GM12872 (cell line): Measurements from ENCODE around the gene ADIPOQ.

ENCODE experiments used
- CTCF ChIP-seq: IDR thresholded peaks from 3 replicates; pipeline ENCODE4 v1.5.1; 2011; ENCODE audit warnings: low read depth, mild to moderate bottlenecking, low read length, moderate library complexity; ENCODE audit not compliant: insufficient read depth

ADIPOQ gene

GRCh38 chr3:186849374-186849975 lies 7.0 kb downstream of the ADIPOQ start:
- TF ChIP-seq CTCF, result peak; percentile 39; the same call in 1 of the 3 replicates

DNA sequence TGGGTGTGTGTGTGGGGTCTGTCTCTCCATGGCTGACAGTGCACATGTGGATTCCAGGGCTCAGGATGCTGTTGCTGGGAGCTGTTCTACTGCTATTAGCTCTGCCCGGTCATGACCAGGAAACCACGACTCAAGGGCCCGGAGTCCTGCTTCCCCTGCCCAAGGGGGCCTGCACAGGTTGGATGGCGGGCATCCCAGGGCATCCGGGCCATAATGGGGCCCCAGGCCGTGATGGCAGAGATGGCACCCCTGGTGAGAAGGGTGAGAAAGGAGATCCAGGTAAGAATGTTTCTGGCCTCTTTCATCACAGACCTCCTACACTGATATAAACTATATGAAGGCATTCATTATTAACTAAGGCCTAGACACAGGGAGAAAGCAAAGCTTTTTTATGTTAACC lies 10.5 kb downstream of the ADIPOQ start:
- no peak for TF ChIP-seq CTCF

- TF ChIP-seq CTCF, result no peak
Observed at GRCh38 chr3:186854146-186854545, 11.6 kb downstream of the ADIPOQ start.

DNA sequence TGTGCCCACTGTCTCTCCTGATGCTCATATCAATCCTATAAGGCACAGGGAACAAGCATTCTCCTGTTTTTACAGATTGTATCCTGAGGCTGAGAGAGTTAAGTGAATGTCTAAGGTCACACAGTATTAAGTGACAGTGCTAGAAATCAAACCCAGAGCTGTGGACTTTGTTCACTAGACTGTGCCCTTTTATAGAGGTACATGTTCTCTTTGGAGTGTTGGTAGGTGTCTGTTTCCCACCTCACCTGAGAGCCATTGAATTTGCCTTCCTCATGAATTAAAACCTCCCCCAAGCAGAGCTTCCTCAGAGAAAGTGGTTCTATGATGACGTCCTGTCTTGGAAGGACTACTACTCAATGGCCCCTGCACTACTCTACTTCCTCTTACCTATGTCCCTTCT lies 12.4 kb downstream of the ADIPOQ start:
- TF ChIP-seq CTCF, result no peak

DNA sequence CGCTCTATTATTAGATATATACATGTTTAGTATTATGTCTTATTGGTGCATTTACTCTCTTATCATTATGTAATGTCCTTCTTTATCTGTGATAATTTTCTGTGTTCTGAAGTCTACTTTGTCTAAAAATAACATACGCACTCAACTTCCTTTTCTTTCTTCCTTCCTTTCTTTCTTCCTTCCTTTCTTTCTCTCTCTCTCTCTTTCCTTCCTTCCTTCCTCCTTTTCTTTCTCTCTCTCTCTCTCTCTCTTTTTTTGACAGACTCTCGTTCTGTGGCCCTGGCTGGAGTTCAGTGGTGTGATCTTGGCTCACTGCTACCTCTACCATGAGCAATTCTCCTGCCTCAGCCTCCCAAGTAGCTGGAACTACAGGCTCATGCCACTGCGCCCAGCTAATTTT lies 15.2 kb downstream of the ADIPOQ start:
- no peak for TF ChIP-seq CTCF

GRCh38 chr3:186869253-186870100 lies 27.0 kb downstream of the ADIPOQ start:
- no peak for TF ChIP-seq CTCF

DNA sequence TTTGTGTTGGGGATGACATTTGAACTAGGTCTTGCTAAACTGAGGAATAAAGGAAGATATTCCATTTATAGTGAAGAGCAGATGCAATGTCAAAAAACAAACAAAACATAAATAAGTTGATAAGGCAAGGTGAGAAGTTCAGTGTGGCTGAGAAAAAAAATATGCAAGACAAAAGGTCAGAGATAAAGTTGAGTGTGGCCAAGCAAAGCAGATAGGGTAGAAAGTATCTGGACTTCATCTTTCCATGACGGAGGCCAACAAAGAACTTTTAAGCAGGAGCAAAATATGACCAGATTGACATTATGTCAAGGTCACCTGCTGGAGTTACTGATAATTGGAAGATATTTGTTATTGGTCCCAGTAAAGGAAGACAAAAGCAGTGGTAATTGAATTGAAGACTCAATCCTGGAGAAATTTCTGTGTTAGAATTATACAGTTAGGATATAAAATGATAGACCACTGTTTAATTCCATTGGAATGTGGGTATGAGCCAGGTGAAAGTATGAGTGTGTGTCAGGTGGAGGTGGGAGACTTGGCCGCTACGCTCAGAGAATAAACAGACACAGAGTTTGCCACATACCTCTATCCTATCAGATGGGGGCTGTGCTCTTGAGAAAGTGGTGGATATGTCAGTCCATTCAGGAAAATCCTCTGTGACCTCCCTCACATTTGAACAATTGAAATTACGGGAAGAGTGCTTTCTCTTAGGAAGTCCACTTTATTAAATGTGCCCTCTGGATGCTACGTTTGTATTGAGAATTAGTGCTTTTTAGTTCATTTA lies 28.1 kb downstream of the ADIPOQ start:
- TF ChIP-seq CTCF, result no peak
